ENCODE results near the gene DNASE2B. TPM values are rescaled to one million over a fixed set of nuclear protein-coding genes. Genes with fewer than 3 reads are reported as not detected.

Gene DNASE2B
- polyA plus RNA-seq, 1 donor from 2014 or later: 27.9 TPM

GRCh38 chr1:84433258-84434080 lies 35.2 kb downstream of the DNASE2B start (continued):
- TF ChIP-seq CTCF (IDR thresholded peaks at IDR 0.05; ENCODE audit: poor library complexity, severe bottlenecking): peak; percentile 94

GRCh38 chr1:84434081-84434769 lies 35.9 kb downstream of the DNASE2B start:
- Histone ChIP-seq H3K4me3 (ENCODE audit: low read length) (no peak overlapping the region), H4K20me1 (ENCODE audit: insufficient read depth) (no peaks in the 10 kb centered on the region), H3K27me3 (ENCODE audit: insufficient read depth, low read depth, low read length) (no peaks in the 10 kb centered on the region), H3K9me3 (ENCODE audit: low read length) (no peaks in the 10 kb centered on the region), H3K36me3 (ENCODE audit: insufficient read depth, low read length) (no peaks in the 10 kb centered on the region), H3K79me2 (replicated peaks; ENCODE audit: insufficient read depth, low read length) (no peaks in the 10 kb centered on the region), H3F3A (ENCODE audit: insufficient read depth, low read length, poor library complexity, severe bottlenecking) (peaks cover 6% of the 10 kb centered on the region), H3K4me2 (ENCODE audit: low read length) (no peak overlapping the region), H2AFZ (ENCODE audit: low read depth, low read length) (no peak overlapping the region), H3K27ac (ENCODE audit: low read length) (peak overlapping the region; percentile 93), H3K9me2 (ENCODE audit: insufficient read depth, low read length) (no peaks in the 10 kb centered on the region), H3K9ac (ENCODE audit: low read length) (no peak overlapping the region)
- TF ChIP-seq CTCF (IDR thresholded peaks at IDR 0.05; ENCODE audit: poor library complexity, severe bottlenecking) (peak; percentile 41), RAD21 (conservative IDR thresholded peaks at IDR 0.05) (no peak)

GRCh38 chr1:84434801-84435549 lies 36.7 kb downstream of the DNASE2B start:
- H3K27ac ChIP-seq (ENCODE audit: low read length): peak overlapping the region; percentile 93
- no peak overlapping the region for H2AFZ ChIP-seq (ENCODE audit: low read depth, low read length)
- H3K4me2 ChIP-seq (ENCODE audit: low read length): no peak overlapping the region
- TF ChIP-seq CTCF (IDR thresholded peaks at IDR 0.05; ENCODE audit: poor library complexity, severe bottlenecking): no peak
- H3F3A ChIP-seq (ENCODE audit: insufficient read depth, low read length, poor library complexity, severe bottlenecking): peaks cover 6% of the 10 kb centered on the region
- H3K9me2 ChIP-seq (ENCODE audit: insufficient read depth, low read length): no peaks in the 10 kb centered on the region
- H3K4me3 ChIP-seq (ENCODE audit: low read length): no peak overlapping the region
- H3K9ac ChIP-seq (ENCODE audit: low read length): no peak overlapping the region
- no peaks in the 10 kb centered on the region for H3K79me2 ChIP-seq (replicated peaks; ENCODE audit: insufficient read depth, low read length)
- no peaks in the 10 kb centered on the region for H4K20me1 ChIP-seq (ENCODE audit: insufficient read depth)
- H3K9me3 ChIP-seq (ENCODE audit: low read length): no peaks in the 10 kb centered on the region
- H3K27me3 ChIP-seq (ENCODE audit: insufficient read depth, low read depth, low read length): no peaks in the 10 kb centered on the region
- H3K36me3 ChIP-seq (ENCODE audit: insufficient read depth, low read length): no peaks in the 10 kb centered on the region
